ENCODE measurements around the gene ZNF549.

ZNF549 gene

GRCh38 chr19:57587529-57587928, 60.4 kb downstream of the ZNF549 start:
- Histone ChIP-seq H3K9ac (ENCODE audit: low read depth, low read length) (no peak overlapping the region), H3K27me3 (ENCODE audit: insufficient read depth, low read length, poor library complexity) (no peaks in the 10 kb centered on the region), H3K36me3 (ENCODE audit: insufficient read depth, low read length) (peaks cover 80% of the 10 kb centered on the region), H4K20me1 (ENCODE audit: insufficient read depth, low read length) (no peaks in the 10 kb centered on the region), H3K4me1 (ENCODE audit: insufficient read depth, low read length) (peaks cover 24% of the 10 kb centered on the region), H2AFZ (ENCODE audit: low read depth, low read length) (no peak overlapping the region), H3K79me2 (ENCODE audit: insufficient read depth, low read length) (peaks cover 37% of the 10 kb centered on the region), H3K4me2 (ENCODE audit: insufficient read depth, low read length) (no peak overlapping the region), H3K4me3 (ENCODE audit: low read depth in 1 of 2, low read length in 2 of 2) (no peak overlapping the region), H3K9me3 (ENCODE audit: insufficient read depth, low read length, severe bottlenecking) (peaks cover 86% of the 10 kb centered on the region), H3K27ac (ENCODE audit: low read length) (no peak overlapping the region)
- ATAC-seq (ENCODE audit: insufficient read depth, low read depth) (no peak), DNase-seq (no peak)
- TF ChIP-seq EZH2 (IDR thresholded peaks at IDR 0.05; ENCODE audit: borderline replicate concordance, low read depth, low read length, severe bottlenecking) (no peak), CTCF (IDR thresholded peaks at IDR 0.05; ENCODE audit: borderline replicate concordance, extremely low read depth, low read length, poor library complexity, severe bottlenecking) (no peak)

GRCh38 chr19:57599377-57599760, 72.2 kb downstream of the ZNF549 start:
- Histone ChIP-seq H2AFZ (ENCODE audit: low read depth, low read length) (peak overlapping the region; percentile 85), H3K4me1 (ENCODE audit: insufficient read depth, low read length) (peaks cover 25% of the 10 kb centered on the region), H3K9me3 (ENCODE audit: insufficient read depth, low read length, severe bottlenecking) (peaks cover 20% of the 10 kb centered on the region), H3K4me2 (ENCODE audit: insufficient read depth, low read length) (peak overlapping the region; percentile 94), H3K36me3 (ENCODE audit: insufficient read depth, low read length) (peaks cover 37% of the 10 kb centered on the region), H3K27ac (ENCODE audit: low read length) (peak overlapping the region; percentile 70), H3K27me3 (ENCODE audit: insufficient read depth, low read length, poor library complexity) (no peaks in the 10 kb centered on the region), H3K4me3 (ENCODE audit: low read depth in 1 of 2, low read length in 2 of 2) (peak overlapping the region; percentile 36 to 87), H4K20me1 (ENCODE audit: insufficient read depth, low read length) (no peaks in the 10 kb centered on the region), H3K79me2 (ENCODE audit: insufficient read depth, low read length) (peaks cover 48% of the 10 kb centered on the region), H3K9ac (ENCODE audit: low read depth, low read length) (peak overlapping the region; percentile 75)
- ATAC-seq (ENCODE audit: insufficient read depth, low read depth) (peak; percentile 53), DNase-seq (no peak)
- TF ChIP-seq CTCF (IDR thresholded peaks at IDR 0.05; ENCODE audit: borderline replicate concordance, extremely low read depth, low read length, poor library complexity, severe bottlenecking) (no peak), EZH2 (IDR thresholded peaks at IDR 0.05; ENCODE audit: borderline replicate concordance, low read depth, low read length, severe bottlenecking) (no peak)

GRCh38 chr19:57599761-57600383, 72.7 kb downstream of the ZNF549 start, which contains the start of gene ZNF530:
Gene ZNF530 (plus strand): TSS chr19:57599885. CDS start chr19:57604346, 4,461 bp downstream.
- peaks cover 24% of the 10 kb centered on the region for H3K9me3 ChIP-seq (ENCODE audit: insufficient read depth, low read length, severe bottlenecking)
- H3K4me3 ChIP-seq (ENCODE audit: low read depth in 1 of 2, low read length in 2 of 2), result peak within 1 kb of the TSS; percentile 36 to 87
- H3K4me2 ChIP-seq (ENCODE audit: insufficient read depth, low read length), result peak within 1 kb of the TSS; percentile 94
- H2AFZ ChIP-seq (ENCODE audit: low read depth, low read length), result peak within 1 kb of the TSS; percentile 85
- H3K9ac ChIP-seq (ENCODE audit: low read depth, low read length), result peak within 1 kb of the TSS; percentile 75
- H3K79me2 ChIP-seq (ENCODE audit: insufficient read depth, low read length), result peaks cover 48% of the 10 kb centered on the region
- no peak for TF ChIP-seq EZH2 (IDR thresholded peaks at IDR 0.05; ENCODE audit: borderline replicate concordance, low read depth, low read length, severe bottlenecking)
- no peak for TF ChIP-seq CTCF (IDR thresholded peaks at IDR 0.05; ENCODE audit: borderline replicate concordance, extremely low read depth, low read length, poor library complexity, severe bottlenecking)
- DNase-seq (peak; percentile 90), ATAC-seq (ENCODE audit: insufficient read depth, low read depth) (peak; percentile 98)
- peak within 1 kb of the TSS; percentile 70 for H3K27ac ChIP-seq (ENCODE audit: low read length)
- peaks cover 25% of the 10 kb centered on the region for H3K4me1 ChIP-seq (ENCODE audit: insufficient read depth, low read length)
- H4K20me1 ChIP-seq (ENCODE audit: insufficient read depth, low read length), result no peaks in the 10 kb centered on the region
- no peaks in the 10 kb centered on the region for H3K27me3 ChIP-seq (ENCODE audit: insufficient read depth, low read length, poor library complexity)
- peaks cover 42% of the 10 kb centered on the region for H3K36me3 ChIP-seq (ENCODE audit: insufficient read depth, low read length)
